ENCODE measurements around the gene NCOR1. TPM values are rescaled to one million over a fixed set of nuclear protein-coding genes. Genes with fewer than 3 reads are reported as not detected.

The NCOR1 gene
- total RNA-seq, 4 donors from 2014 or later: 136 to 320 (median 177) TPM

GRCh38 chr17:16083223-16083622 lies 132.1 kb downstream of the NCOR1 start:
- Histone ChIP-seq H3K27ac (no peak overlapping the region), H3K9me3 (no peaks in the 10 kb centered on the region), H3K4me3 (no peak overlapping the region), H3K4me1 (no peaks in the 10 kb centered on the region), H3K36me3 (peaks cover 53% of the 10 kb centered on the region), H3K27me3 (no peaks in the 10 kb centered on the region)
- TF ChIP-seq EP300 (IDR thresholded peaks at IDR 0.05) (no peak), POLR2A (IDR thresholded peaks at IDR 0.05) (no peak), POLR2AphosphoS5 (IDR thresholded peaks at IDR 0.05) (no peak), CTCF (IDR thresholded peaks at IDR 0.05) (no peak)
- WGBS: 99% methylated on average over 3 of the region's 3 CpGs
- DNase-seq (ENCODE audit: low spot score in 2 of 2): no peak

GRCh38 chr17:16081507-16082087 lies 133.7 kb downstream of the NCOR1 start:
- Histone ChIP-seq H3K36me3 (peaks cover 63% of the 10 kb centered on the region), H3K27me3 (no peaks in the 10 kb centered on the region), H3K9me3 (no peaks in the 10 kb centered on the region), H3K4me3 (no peak overlapping the region), H3K27ac (no peak overlapping the region), H3K4me1 (no peaks in the 10 kb centered on the region)
- TF ChIP-seq CTCF (IDR thresholded peaks at IDR 0.05) (no peak), EP300 (IDR thresholded peaks at IDR 0.05) (no peak), POLR2AphosphoS5 (IDR thresholded peaks at IDR 0.05) (no peak), POLR2A (IDR thresholded peaks at IDR 0.05) (no peak)
- 82% methylated on average over 1 of the region's 1 CpG for WGBS
- no peak for DNase-seq (ENCODE audit: low spot score in 2 of 2)

- WGBS: 87% methylated on average over 4 of the region's 4 CpGs
- Histone ChIP-seq H3K9me3 (no peaks in the 10 kb centered on the region), H3K27ac (no peak overlapping the region), H3K4me3 (no peak overlapping the region), H3K36me3 (peaks cover 67% of the 10 kb centered on the region), H3K27me3 (no peaks in the 10 kb centered on the region), H3K4me1 (no peaks in the 10 kb centered on the region)
- no peak for DNase-seq (ENCODE audit: low spot score in 2 of 2)
- no peak for TF ChIP-seq POLR2AphosphoS5 (IDR thresholded peaks at IDR 0.05)
- TF ChIP-seq EP300 (IDR thresholded peaks at IDR 0.05): no peak
- no peak for TF ChIP-seq CTCF (IDR thresholded peaks at IDR 0.05)
- no peak for TF ChIP-seq POLR2A (IDR thresholded peaks at IDR 0.05)
These were observed 135.0 kb downstream of the NCOR1 start for GRCh38 chr17:16080366-16080765.

- no peak for DNase-seq (ENCODE audit: low spot score in 2 of 2)
- 92% methylated on average over 5 of the region's 5 CpGs for WGBS
- no peak overlapping the region for H3K4me3 ChIP-seq
These were observed 139.4 kb downstream of the NCOR1 start for GRCh38 chr17:16075949-16076348.

GRCh38 chr17:16074423-16074822 lies 140.9 kb downstream of the NCOR1 start:
- WGBS: 92% methylated on average over 3 of the region's 3 CpGs
- Histone ChIP-seq H3K9me3 (no peaks in the 10 kb centered on the region), H3K4me3 (no peak overlapping the region), H3K4me1 (no peaks in the 10 kb centered on the region), H3K27ac (no peak overlapping the region), H3K27me3 (no peaks in the 10 kb centered on the region), H3K36me3 (peaks cover 89% of the 10 kb centered on the region)
- no peak for TF ChIP-seq POLR2A (IDR thresholded peaks at IDR 0.05)
- TF ChIP-seq CTCF (IDR thresholded peaks at IDR 0.05): no peak
- no peak for TF ChIP-seq EP300 (IDR thresholded peaks at IDR 0.05)
- no peak for TF ChIP-seq POLR2AphosphoS5 (IDR thresholded peaks at IDR 0.05)
- no peak for DNase-seq (ENCODE audit: low spot score in 2 of 2)

More at GRCh38 chr17:16075949-16076348, 139.4 kb downstream of the NCOR1 start:
- H3K9me3 ChIP-seq: no peaks in the 10 kb centered on the region
- no peak for TF ChIP-seq POLR2A (IDR thresholded peaks at IDR 0.05)
- no peak for TF ChIP-seq EP300 (IDR thresholded peaks at IDR 0.05)
- TF ChIP-seq CTCF (IDR thresholded peaks at IDR 0.05): no peak
- no peak for TF ChIP-seq POLR2AphosphoS5 (IDR thresholded peaks at IDR 0.05)
- H3K27ac ChIP-seq: no peak overlapping the region
- no peaks in the 10 kb centered on the region for H3K27me3 ChIP-seq
- peaks cover 85% of the 10 kb centered on the region for H3K36me3 ChIP-seq
- no peaks in the 10 kb centered on the region for H3K4me1 ChIP-seq
